ENCODE measurements around the gene GKN1. TPM values are rescaled to one million over a fixed set of nuclear protein-coding genes. Genes with fewer than 3 reads are reported as not detected.

Gene GKN1
- total RNA-seq, 4 donors from 2014 or later: not detected

- H3K9me3 ChIP-seq: no peaks in the 10 kb centered on the region
- TF ChIP-seq POLR2A (IDR thresholded peaks at IDR 0.05) (no peak), EP300 (IDR thresholded peaks at IDR 0.05) (no peak), POLR2AphosphoS5 (IDR thresholded peaks at IDR 0.05) (no peak), CTCF (IDR thresholded peaks at IDR 0.05) (no peak)
- no peak for DNase-seq (ENCODE audit: low spot score in 2 of 2)
- WGBS: 74% methylated on average over 1 of the region's 1 CpG
- H3K36me3 ChIP-seq: no peaks in the 10 kb centered on the region
- H3K4me1 ChIP-seq: no peaks in the 10 kb centered on the region
- no peak overlapping the region for H3K4me3 ChIP-seq
- peaks cover 3% of the 10 kb centered on the region for H3K27me3 ChIP-seq
- H3K27ac ChIP-seq: no peak overlapping the region
These were observed 6.5 kb downstream of the GKN1 start for GRCh38 chr2:68980956-68981355.

- H3K27ac ChIP-seq: no peak overlapping the region
- no peak overlapping the region for H3K4me3 ChIP-seq
- no peak for DNase-seq (ENCODE audit: low spot score in 2 of 2)
- no peak for TF ChIP-seq POLR2A (IDR thresholded peaks at IDR 0.05)
- TF ChIP-seq POLR2AphosphoS5 (IDR thresholded peaks at IDR 0.05): no peak
- TF ChIP-seq CTCF (IDR thresholded peaks at IDR 0.05): no peak
- no peak for TF ChIP-seq EP300 (IDR thresholded peaks at IDR 0.05)
- H3K9me3 ChIP-seq: no peaks in the 10 kb centered on the region
- H3K27me3 ChIP-seq: no peaks in the 10 kb centered on the region
- H3K4me1 ChIP-seq: no peaks in the 10 kb centered on the region
- no peaks in the 10 kb centered on the region for H3K36me3 ChIP-seq
- whole genome bisulfite sequencing: 89% methylated on average over 4 of the region's 5 CpGs
These were observed 12.6 kb downstream of the GKN1 start for GRCh38 chr2:68987021-68987503.

GRCh38 chr2:68989035-68989434 lies 14.6 kb downstream of the GKN1 start:
- 71% methylated on average over 5 of the region's 5 CpGs for whole genome bisulfite sequencing
- Histone ChIP-seq H3K36me3 (no peaks in the 10 kb centered on the region), H3K27ac (no peak overlapping the region), H3K9me3 (no peaks in the 10 kb centered on the region), H3K4me3 (no peak overlapping the region), H3K4me1 (no peaks in the 10 kb centered on the region), H3K27me3 (no peaks in the 10 kb centered on the region)
- TF ChIP-seq POLR2A (IDR thresholded peaks at IDR 0.05) (no peak), CTCF (IDR thresholded peaks at IDR 0.05) (no peak), EP300 (IDR thresholded peaks at IDR 0.05) (no peak), POLR2AphosphoS5 (IDR thresholded peaks at IDR 0.05) (no peak)
- no peak for DNase-seq (ENCODE audit: low spot score in 2 of 2)

- 82% methylated on average over 5 of the region's 5 CpGs for WGBS
These were observed 17.9 kb downstream of the GKN1 start for GRCh38 chr2:68992341-68992740.

GRCh38 chr2:68992933-68993332 lies 18.5 kb downstream of the GKN1 start:
- TF ChIP-seq POLR2A (IDR thresholded peaks at IDR 0.05) (no peak), POLR2AphosphoS5 (IDR thresholded peaks at IDR 0.05) (no peak), CTCF (IDR thresholded peaks at IDR 0.05) (no peak), EP300 (IDR thresholded peaks at IDR 0.05) (no peak)
- Histone ChIP-seq H3K4me1 (peaks cover 4% of the 10 kb centered on the region), H3K4me3 (no peak overlapping the region), H3K36me3 (no peaks in the 10 kb centered on the region), H3K27me3 (no peaks in the 10 kb centered on the region), H3K9me3 (no peaks in the 10 kb centered on the region), H3K27ac (no peak overlapping the region)
- 74% methylated on average over 3 of the region's 3 CpGs for WGBS
- DNase-seq (ENCODE audit: low spot score in 2 of 2): no peak

More at GRCh38 chr2:68992341-68992740, 17.9 kb downstream of the GKN1 start:
- Histone ChIP-seq H3K27me3 (no peaks in the 10 kb centered on the region), H3K9me3 (no peaks in the 10 kb centered on the region), H3K27ac (no peak overlapping the region), H3K4me3 (no peak overlapping the region), H3K4me1 (peaks cover 4% of the 10 kb centered on the region), H3K36me3 (no peaks in the 10 kb centered on the region)
- TF ChIP-seq EP300 (IDR thresholded peaks at IDR 0.05): no peak
- no peak for TF ChIP-seq CTCF (IDR thresholded peaks at IDR 0.05)
- TF ChIP-seq POLR2A (IDR thresholded peaks at IDR 0.05): no peak
- TF ChIP-seq POLR2AphosphoS5 (IDR thresholded peaks at IDR 0.05): no peak
- no peak for DNase-seq (ENCODE audit: low spot score in 2 of 2)
